HG03565 (cell line): ENCODE measurements around the gene RPL31.

Experiments
- ATAC-seq: cut with Tn5 transposase; IDR thresholded peaks from one replicate; pipeline ENCODE4 v1.9.1; 2021; ENCODE audit warnings: mild to moderate bottlenecking, moderate library complexity; ENCODE audit not compliant: unreplicated experiment

Gene RPL31

GRCh38 chr2:100974712-100975520, 27.2 kb upstream of the RPL31 start:
- no peak for ATAC-seq

- ATAC-seq: no peak
These were observed 26.6 kb upstream of the RPL31 start for GRCh38 chr2:100975521-100975785.

- no peak for ATAC-seq
These were observed 26.0 kb upstream of the RPL31 start for GRCh38 chr2:100976061-100976460.

- peak; percentile 79 for ATAC-seq
These were observed 25.3 kb upstream of the RPL31 start for GRCh38 chr2:100976645-100977391.

- no peak for ATAC-seq
These were observed 24.6 kb upstream of the RPL31 start for GRCh38 chr2:100977511-100977910.

- ATAC-seq: no peak
These were observed 23.4 kb upstream of the RPL31 start for GRCh38 chr2:100978582-100979191.

- ATAC-seq: no peak
These were observed 22.0 kb upstream of the RPL31 start for GRCh38 chr2:100980046-100980445.

GRCh38 chr2:100981011-100981410, 21.1 kb upstream of the RPL31 start:
- ATAC-seq: no peak

GRCh38 chr2:100982431-100982861, 19.6 kb upstream of the RPL31 start:
- no peak for ATAC-seq

- ATAC-seq: no peak
These were observed 18.9 kb upstream of the RPL31 start for GRCh38 chr2:100983201-100983600.

GRCh38 chr2:100983684-100984310, 18.3 kb upstream of the RPL31 start:
- no peak for ATAC-seq

- ATAC-seq: no peak
These were observed 17.2 kb upstream of the RPL31 start for GRCh38 chr2:100984892-100985307.

GRCh38 chr2:100986157-100986556, 15.9 kb upstream of the RPL31 start:
- no peak for ATAC-seq

GRCh38 chr2:100987536-100987935, 14.6 kb upstream of the RPL31 start:
- ATAC-seq: no peak

GRCh38 chr2:100987974-100988373, 14.1 kb upstream of the RPL31 start:
- ATAC-seq: no peak

GRCh38 chr2:100988630-100989417, 13.3 kb upstream of the RPL31 start:
- no peak for ATAC-seq

- no peak for ATAC-seq
These were observed 12.4 kb upstream of the RPL31 start for GRCh38 chr2:100989666-100990065.

- no peak for ATAC-seq
These were observed 11.9 kb upstream of the RPL31 start for GRCh38 chr2:100990166-100990565.

GRCh38 chr2:100990650-100991403, 11.3 kb upstream of the RPL31 start:
- no peak for ATAC-seq

GRCh38 chr2:100991404-100991773, 10.7 kb upstream of the RPL31 start:
- no peak for ATAC-seq
